Subcutaneous adipose tissue (tissue), 4 donors: ENCODE measurements around the gene RPP40. TPM values are rescaled to one million over a fixed set of nuclear protein-coding genes. Genes with fewer than 3 reads are reported as not detected.

ENCODE experiments used
- CTCF ChIP-seq: fragments of 450-650 bp; IDR thresholded peaks from one replicate; pipeline ENCODE4 v1.5.1; 2016; ENCODE audit warnings: low read depth, mild to moderate bottlenecking, control low read depth, antibody characterized with exemption, moderate library complexity
- total RNA-seq, 4 donors: library from RNA; depleted of rRNA; stranded (reverse); fragments of >200 nt; gene quantifications; one replicate each; pipeline ENCODE4 v1.1.0, GENCODE V29; 2016

Gene RPP40
- 10 to 100 TPM in 1 of 4 donors, 1 to 10 TPM in 3; 3.0 to 12.4 (median 6.4) TPM for total RNA-seq

- no peak for TF ChIP-seq CTCF
Observed at GRCh38 chr6:5003604-5004372, at the start of gene RPP40. RPP40 (minus strand) TSS chr6:5004037; CDS start chr6:5004002, 35 bp downstream.

GRCh38 chr6:5053038-5053437 lies 49.2 kb upstream of the RPP40 start:
- TF ChIP-seq CTCF, result no peak

- TF ChIP-seq CTCF, result no peak
Observed at GRCh38 chr6:5051394-5051793, 47.6 kb upstream of the RPP40 start.

GRCh38 chr6:5050009-5050408 lies 46.2 kb upstream of the RPP40 start:
- TF ChIP-seq CTCF, result no peak

GRCh38 chr6:5046430-5046829 lies 42.6 kb upstream of the RPP40 start:
- TF ChIP-seq CTCF, result no peak

GRCh38 chr6:5045416-5045815 lies 41.6 kb upstream of the RPP40 start:
- no peak for TF ChIP-seq CTCF

- TF ChIP-seq CTCF, result no peak
Observed at GRCh38 chr6:5044866-5045265, 41.0 kb upstream of the RPP40 start.
